Vagina (tissue), 2 donors: ENCODE results near the gene PCDHAC1. TPM values are rescaled to one million over a fixed set of nuclear protein-coding genes. Genes with fewer than 3 reads are reported as not detected.

Experiments used
- DNase-seq, 2 donors: peaks; one replicate each; pipeline ENCODE4 v3.0.0-alpha.2; 2017; ENCODE audit errors: extremely low spot score in 2 of 2
- H3K27ac ChIP-seq: fragments of 200-600 bp; sonication (generic); one replicate; pipeline ENCODE4 v1.5.1; 2019
- H3K27me3 ChIP-seq: fragments of 200-600 bp; sonication (generic); one replicate; pipeline ENCODE4 v1.5.1; 2019
- H3K36me3 ChIP-seq, 2 donors: fragments of 200-600 bp; sonication (generic); one replicate each; pipeline ENCODE4 v1.5.1; 2017 to 2019
- H3K4me1 ChIP-seq: fragments of 200-600 bp; sonication (generic); one replicate; pipeline ENCODE4 v1.5.1; 2019
- H3K4me3 ChIP-seq, 2 donors: fragments of 200-600 bp; sonication (generic); 1 replicate in 1 of 2; 2 replicates in 1 of 2; pipeline ENCODE4 v1.5.1; 2016 to 2019
- H3K9me3 ChIP-seq: fragments of 200-600 bp; sonication (generic); one replicate; pipeline ENCODE4 v1.5.1; 2019
- POLR2A ChIP-seq, 2 donors: fragments of 450-650 bp; IDR thresholded peaks; one replicate each; pipeline ENCODE4 v1.6.1; 2017; ENCODE audit warnings: antibody characterized with exemption in 2 of 2, mild to moderate bottlenecking in 2 of 2, moderate library complexity in 2 of 2
- POLR2AphosphoS5 ChIP-seq, 2 donors: sonication (generic); formaldehyde crosslinking; IDR thresholded peaks; one replicate each; pipeline ENCODE4 v1.9.0; 2017; ENCODE audit warnings: antibody characterized with exemption in 2 of 2, mild to moderate bottlenecking in 2 of 2, low read depth in 1 of 2; ENCODE audit not compliant: insufficient read depth in 1 of 2
- intact Hi-C: fragments of 100-400 bp; cut with DNase I; formaldehyde crosslinking; loops from one replicate; pipeline ENCODE4 v1.15.1; 2023
- total RNA-seq: library from RNA; depleted of rRNA; stranded (reverse); fragments of >200 nt; gene quantifications from one replicate; pipeline ENCODE4 v1.2.3, GENCODE V29; 2016
- TF ChIP-seq, protein P1 (sequence below), 3 experiments: fragments of 450-650 bp in 2 of 3; fragments of 200-600 bp in 1 of 3; sonication (generic) in 1 of 3; IDR thresholded peaks; one replicate each; pipeline ENCODE4 v1.5.1; 2017 to 2019; ENCODE audit warnings: antibody characterized with exemption in 3 of 3, mild to moderate bottlenecking in 2 of 3, moderate library complexity in 2 of 3

The PCDHAC1 gene
- total RNA-seq, 1 donor from 2014 or later: 0.49 TPM

DNA sequence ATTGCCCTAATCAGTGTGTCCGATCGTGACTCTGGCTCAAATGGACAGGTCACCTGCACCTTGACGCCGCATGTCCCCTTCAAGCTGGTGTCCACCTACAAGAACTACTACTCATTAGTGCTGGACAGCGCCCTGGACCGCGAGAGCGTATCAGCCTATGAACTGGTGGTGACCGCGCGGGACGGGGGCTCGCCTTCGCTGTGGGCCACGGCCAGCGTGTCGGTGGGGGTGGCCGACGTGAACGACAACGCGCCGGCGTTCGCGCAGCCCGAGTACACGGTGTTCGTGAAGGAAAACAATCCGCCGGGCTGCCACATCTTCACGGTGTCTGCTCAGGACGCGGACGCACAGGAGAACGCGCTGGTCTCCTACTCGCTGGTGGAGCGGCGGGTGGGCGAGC, 42.7 kb upstream of the PCDHAC1 start:
- no peak for DNase-seq
- Histone ChIP-seq H3K36me3 (no peaks in the 10 kb centered on the region), H3K9me3 (peaks cover 9% of the 10 kb centered on the region), H3K27ac (no peak overlapping the region), H3K27me3 (no peaks in the 10 kb centered on the region), H3K4me3 (no peak overlapping the region), H3K4me1 (no peaks in the 10 kb centered on the region)
- TF ChIP-seq POLR2AphosphoS5 (IDR thresholded peaks at IDR 0.05; ENCODE audit: insufficient read depth in 1 of 2, low read depth in 1 of 2): no peak
- TF ChIP-seq, protein P1, sequence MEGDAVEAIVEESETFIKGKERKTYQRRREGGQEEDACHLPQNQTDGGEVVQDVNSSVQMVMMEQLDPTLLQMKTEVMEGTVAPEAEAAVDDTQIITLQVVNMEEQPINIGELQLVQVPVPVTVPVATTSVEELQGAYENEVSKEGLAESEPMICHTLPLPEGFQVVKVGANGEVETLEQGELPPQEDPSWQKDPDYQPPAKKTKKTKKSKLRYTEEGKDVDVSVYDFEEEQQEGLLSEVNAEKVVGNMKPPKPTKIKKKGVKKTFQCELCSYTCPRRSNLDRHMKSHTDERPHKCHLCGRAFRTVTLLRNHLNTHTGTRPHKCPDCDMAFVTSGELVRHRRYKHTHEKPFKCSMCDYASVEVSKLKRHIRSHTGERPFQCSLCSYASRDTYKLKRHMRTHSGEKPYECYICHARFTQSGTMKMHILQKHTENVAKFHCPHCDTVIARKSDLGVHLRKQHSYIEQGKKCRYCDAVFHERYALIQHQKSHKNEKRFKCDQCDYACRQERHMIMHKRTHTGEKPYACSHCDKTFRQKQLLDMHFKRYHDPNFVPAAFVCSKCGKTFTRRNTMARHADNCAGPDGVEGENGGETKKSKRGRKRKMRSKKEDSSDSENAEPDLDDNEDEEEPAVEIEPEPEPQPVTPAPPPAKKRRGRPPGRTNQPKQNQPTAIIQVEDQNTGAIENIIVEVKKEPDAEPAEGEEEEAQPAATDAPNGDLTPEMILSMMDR (IDR thresholded peaks at IDR 0.05): no peak
- no peak for TF ChIP-seq POLR2A (IDR thresholded peaks at IDR 0.05)
- intact Hi-C loops: no loop called here

DNA sequence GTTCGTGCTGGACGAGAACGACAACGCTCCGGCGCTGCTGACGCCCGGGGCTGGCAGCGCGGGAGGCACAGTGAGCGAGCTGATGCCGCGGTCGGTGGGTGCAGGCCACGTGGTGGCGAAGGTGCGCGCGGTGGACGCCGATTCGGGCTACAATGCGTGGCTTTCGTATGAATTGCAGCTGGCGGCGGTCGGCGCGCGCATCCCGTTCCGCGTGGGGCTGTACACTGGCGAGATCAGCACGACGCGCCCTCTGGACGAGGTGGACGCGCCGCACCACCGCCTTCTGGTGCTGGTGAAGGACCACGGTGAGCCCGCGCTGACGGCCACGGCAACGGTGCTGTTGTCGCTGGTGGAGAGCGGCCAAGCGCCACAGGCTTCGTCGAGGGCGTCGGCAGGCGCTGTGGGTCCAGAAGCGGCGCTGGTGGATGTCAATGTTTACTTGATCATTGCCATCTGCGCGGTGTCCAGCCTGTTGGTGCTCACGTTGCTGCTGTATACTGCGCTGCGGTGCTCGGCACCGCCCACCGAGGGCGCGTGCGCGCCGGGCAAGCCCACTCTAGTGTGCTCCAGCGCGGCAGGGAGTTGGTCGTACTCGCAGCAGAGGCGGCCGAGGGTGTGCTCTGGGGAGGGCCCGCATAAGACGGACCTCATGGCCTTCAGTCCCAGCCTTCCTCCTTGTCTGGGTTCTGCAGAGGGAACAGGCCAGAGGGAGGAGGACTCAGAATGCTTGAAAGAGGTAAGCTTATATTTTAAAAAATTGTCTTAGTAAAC, 42.0 kb upstream of the PCDHAC1 start:
- no peak overlapping the region for H3K27ac ChIP-seq
- H3K4me1 ChIP-seq: no peaks in the 10 kb centered on the region
- TF ChIP-seq POLR2A (IDR thresholded peaks at IDR 0.05): no peak
- no peak overlapping the region for H3K4me3 ChIP-seq
- H3K9me3 ChIP-seq: peaks cover 9% of the 10 kb centered on the region
- H3K27me3 ChIP-seq: no peaks in the 10 kb centered on the region
- intact Hi-C loops: no loop called here
- DNase-seq: no peak
- no peaks in the 10 kb centered on the region for H3K36me3 ChIP-seq

DNA sequence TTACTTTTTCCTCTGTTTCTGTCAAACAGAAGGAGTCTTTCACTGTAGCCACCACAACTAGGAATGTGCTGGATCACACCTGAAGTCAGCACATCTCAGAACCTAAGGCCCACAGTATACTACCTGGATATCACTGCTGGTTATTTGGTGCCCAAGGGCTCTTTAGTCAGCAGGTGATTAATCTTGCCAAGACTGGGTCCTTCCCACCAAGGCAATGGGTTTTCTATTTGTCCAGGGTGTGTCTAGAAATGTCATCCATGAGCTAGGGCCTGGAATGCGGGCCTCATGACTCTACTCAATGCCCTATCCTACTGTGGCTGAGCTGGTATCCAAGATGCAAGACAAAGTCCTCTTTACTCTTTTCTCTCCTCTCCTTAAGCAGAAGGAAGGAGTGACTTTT, 9.8 kb upstream of the PCDHAC1 start:
- intact Hi-C loops: no loop called here
- Histone ChIP-seq H3K4me1 (no peaks in the 10 kb centered on the region), H3K36me3 (no peaks in the 10 kb centered on the region), H3K4me3 (no peak overlapping the region), H3K9me3 (no peaks in the 10 kb centered on the region), H3K27ac (no peak overlapping the region), H3K27me3 (no peaks in the 10 kb centered on the region)
- TF ChIP-seq, protein P1 (IDR thresholded peaks at IDR 0.05): no peak
- TF ChIP-seq POLR2A (IDR thresholded peaks at IDR 0.05) (no peak), POLR2AphosphoS5 (IDR thresholded peaks at IDR 0.05; ENCODE audit: insufficient read depth in 1 of 2, low read depth in 1 of 2) (no peak)
- no peak for DNase-seq

DNA sequence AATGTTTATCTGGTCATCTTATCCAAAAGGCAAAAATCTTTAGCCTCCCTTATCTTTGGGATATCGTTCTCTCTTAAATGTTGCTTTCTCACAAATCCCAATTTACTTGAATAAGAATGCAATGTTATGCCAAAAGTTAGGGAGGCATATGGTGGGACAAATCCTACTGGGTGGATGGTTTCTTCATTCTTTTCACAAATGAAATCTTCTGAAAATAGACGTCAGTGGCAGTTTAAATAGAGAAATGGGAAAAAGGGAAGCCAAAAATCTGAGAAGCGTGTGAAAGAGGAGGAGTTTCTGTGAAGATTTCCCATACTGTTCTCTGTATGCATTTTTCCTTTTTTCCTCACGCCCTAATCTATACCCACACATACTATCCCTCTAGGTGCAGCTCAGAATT, 2.5 kb upstream of the PCDHAC1 start:
- Histone ChIP-seq H3K4me3 (no peak overlapping the region), H3K4me1 (peaks cover 20% of the 10 kb centered on the region), H3K36me3 (no peaks in the 10 kb centered on the region), H3K27ac (no peak overlapping the region), H3K27me3 (no peaks in the 10 kb centered on the region), H3K9me3 (no peaks in the 10 kb centered on the region)
- intact Hi-C loops: no loop called here
- no peak for TF ChIP-seq POLR2A (IDR thresholded peaks at IDR 0.05)
- TF ChIP-seq, protein P1 (IDR thresholded peaks at IDR 0.05): no peak
- no peak for TF ChIP-seq POLR2AphosphoS5 (IDR thresholded peaks at IDR 0.05; ENCODE audit: insufficient read depth in 1 of 2, low read depth in 1 of 2)
- DNase-seq: no peak

DNA sequence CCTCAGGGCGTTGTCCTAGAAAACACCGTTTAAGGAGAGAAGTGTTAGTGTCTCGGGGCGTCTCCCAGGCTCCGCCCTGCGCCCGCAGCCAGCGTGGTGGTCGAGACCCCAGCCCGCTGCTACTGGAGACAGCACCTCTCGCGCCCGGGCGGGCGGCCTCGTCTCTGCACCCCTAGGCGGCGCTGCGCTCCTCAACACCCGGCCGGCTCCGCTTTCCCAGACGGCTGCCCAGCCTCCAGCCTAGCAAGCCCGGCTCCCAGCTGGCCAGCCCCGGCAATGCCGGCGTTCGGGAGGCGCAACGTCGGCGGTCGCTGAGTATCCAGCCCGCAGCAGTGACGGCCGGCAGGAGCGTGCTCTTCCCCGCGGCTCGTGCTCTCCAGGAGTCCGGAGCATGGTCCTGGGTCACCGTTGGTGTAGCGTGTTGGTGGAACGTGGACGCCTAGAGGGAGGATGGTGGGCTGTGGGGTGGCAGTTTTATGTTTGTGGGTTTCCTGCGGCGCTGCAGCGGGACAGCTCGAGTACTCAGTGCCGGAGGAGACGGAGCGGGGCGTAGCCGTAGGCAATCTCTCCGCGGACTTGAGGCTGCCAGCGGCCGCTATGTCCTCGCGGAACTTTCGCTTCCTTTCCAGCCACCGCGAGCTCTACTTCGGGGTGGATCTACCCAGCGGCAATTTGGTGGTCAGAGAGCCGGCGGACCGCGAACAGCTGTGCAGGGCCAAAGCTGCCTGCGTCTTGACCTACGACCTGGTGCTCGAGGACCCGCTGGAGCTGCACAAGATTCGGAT, 536 bp downstream of the PCDHAC1 start:
- Histone ChIP-seq H3K9me3 (no peaks in the 10 kb centered on the region), H3K4me1 (peaks cover 20% of the 10 kb centered on the region), H3K27me3 (no peaks in the 10 kb centered on the region), H3K36me3 (no peaks in the 10 kb centered on the region), H3K27ac (peak overlapping the region; percentile 5), H3K4me3 (peak overlapping the region; percentile 45 to 47)
- DNase-seq: no peak
- intact Hi-C loops: no loop called here
- no peak for TF ChIP-seq POLR2A (IDR thresholded peaks at IDR 0.05)
- TF ChIP-seq, protein P1 (IDR thresholded peaks at IDR 0.05): peak; percentile 8 to 77 (median 39)
